PC-9 (cell line): ENCODE measurements around the gene TBC1D10B.

Experiments used
- EZH2 ChIP-seq: fragments of 200-600 bp; sonication (generic); IDR thresholded peaks from 2 replicates; pipeline ENCODE4 v1.8.0; 2017; ENCODE audit warnings: antibody characterized with exemption, low read depth
- TF ChIP-seq, protein P1 (sequence below): fragments of 200-600 bp; sonication (generic); conservative IDR thresholded peaks from 2 replicates; pipeline ENCODE4 v1.6.1; 2017; ENCODE audit warnings: mixed run types, antibody characterized with exemption, mild to moderate bottlenecking, moderate library complexity

DNA sequence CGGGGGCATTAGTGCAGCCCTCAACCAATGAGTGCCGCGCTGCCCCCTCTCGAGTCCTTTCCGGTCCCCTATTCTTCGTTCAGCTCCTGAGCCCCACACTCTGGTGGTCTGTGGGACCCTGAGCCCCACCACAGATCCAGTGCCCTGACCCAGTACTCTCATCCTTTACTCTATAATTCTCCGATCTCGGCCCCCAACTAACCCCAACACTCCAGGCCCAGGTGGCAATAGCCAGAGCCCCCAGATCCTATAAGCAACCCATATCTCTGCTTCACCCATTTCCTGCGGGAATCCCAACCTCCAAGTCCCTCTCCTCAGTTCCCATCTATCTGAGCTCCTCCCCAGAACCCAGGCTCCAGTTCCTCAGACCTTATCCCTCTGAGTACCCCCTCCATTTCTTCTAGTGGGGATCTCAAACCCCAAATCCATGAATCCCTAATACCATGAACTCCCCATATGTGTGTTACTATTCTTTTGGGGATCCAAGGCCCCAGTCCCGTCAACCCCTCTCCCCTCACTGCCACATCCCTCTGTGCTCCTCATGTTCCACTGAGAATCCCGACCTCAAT, 1.0 kb upstream of the TBC1D10B start:
- TF ChIP-seq, protein P1, sequence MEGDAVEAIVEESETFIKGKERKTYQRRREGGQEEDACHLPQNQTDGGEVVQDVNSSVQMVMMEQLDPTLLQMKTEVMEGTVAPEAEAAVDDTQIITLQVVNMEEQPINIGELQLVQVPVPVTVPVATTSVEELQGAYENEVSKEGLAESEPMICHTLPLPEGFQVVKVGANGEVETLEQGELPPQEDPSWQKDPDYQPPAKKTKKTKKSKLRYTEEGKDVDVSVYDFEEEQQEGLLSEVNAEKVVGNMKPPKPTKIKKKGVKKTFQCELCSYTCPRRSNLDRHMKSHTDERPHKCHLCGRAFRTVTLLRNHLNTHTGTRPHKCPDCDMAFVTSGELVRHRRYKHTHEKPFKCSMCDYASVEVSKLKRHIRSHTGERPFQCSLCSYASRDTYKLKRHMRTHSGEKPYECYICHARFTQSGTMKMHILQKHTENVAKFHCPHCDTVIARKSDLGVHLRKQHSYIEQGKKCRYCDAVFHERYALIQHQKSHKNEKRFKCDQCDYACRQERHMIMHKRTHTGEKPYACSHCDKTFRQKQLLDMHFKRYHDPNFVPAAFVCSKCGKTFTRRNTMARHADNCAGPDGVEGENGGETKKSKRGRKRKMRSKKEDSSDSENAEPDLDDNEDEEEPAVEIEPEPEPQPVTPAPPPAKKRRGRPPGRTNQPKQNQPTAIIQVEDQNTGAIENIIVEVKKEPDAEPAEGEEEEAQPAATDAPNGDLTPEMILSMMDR = no peak
- no peak for TF ChIP-seq EZH2
